Measurements from ENCODE around the gene SCAMP5. TPM values are rescaled to one million over a fixed set of nuclear protein-coding genes. Genes with fewer than 3 reads are reported as not detected.

Gene SCAMP5
- total and polyA plus RNA-seq, 2 of the 13 experiments (the other 11 are each of a cell fraction or from before 2014, with no cell fraction given) = 34.3 to 49.0 TPM

- TF ChIP-seq ATF4 (CRISPR knock-in tag; IDR thresholded peaks at IDR 0.05) = peak in 1 of 2 experiments; percentile 98; a peak in 2 of 4 replicates
- peak; percentile 57; the same call in 1 of the 2 replicates for TF ChIP-seq IKZF5 (CRISPR knock-in tag; IDR thresholded peaks at IDR 0.05)
- TF ChIP-seq ZZZ3 (CRISPR knock-in tag; IDR thresholded peaks at IDR 0.05; ENCODE audit: borderline replicate concordance) = peak; percentile 35; the same call in 1 of the 2 replicates
- peak; percentile 51; the same call in 1 of the 2 replicates for TF ChIP-seq PPARG (CRISPR knock-in tag; conservative IDR thresholded peaks at IDR 0.05)
- TF ChIP-seq CTCF (CRISPR knock-in tag; IDR thresholded peaks at IDR 0.05) = peak; percentile 91
- TF ChIP-seq TRAFD1 (CRISPR knock-in tag; IDR thresholded peaks at IDR 0.05; ENCODE audit: borderline replicate concordance) = no peak
- no peak for TF ChIP-seq TEAD2 (CRISPR knock-in tag; IDR thresholded peaks at IDR 0.05)
- no peak for TF ChIP-seq ZBTB44 (CRISPR knock-in tag; IDR thresholded peaks at IDR 0.05)
- TF ChIP-seq ZNF143 (CRISPR knock-in tag; IDR thresholded peaks at IDR 0.05) = 0 out of 2 replicates have a peak, but pooled peaks have one; percentile 19
- 0 out of 2 replicates have a peak, but pooled peaks have one; percentile 72 for TF ChIP-seq ZNF343 (CRISPR knock-in tag; IDR thresholded peaks at IDR 0.05)
- TF ChIP-seq PCBP1 (IDR thresholded peaks at IDR 0.05; ENCODE audit: borderline replicate concordance, low read depth, low read length) = no peak
- no peak for TF ChIP-seq HDAC1 (CRISPR knock-in tag; IDR thresholded peaks at IDR 0.05)
- no peak for TF ChIP-seq E2F1 (CRISPR knock-in tag; IDR thresholded peaks at IDR 0.05)
- peak; percentile 90; the same call in 1 of the 2 replicates for TF ChIP-seq ZNF510 (CRISPR knock-in tag; IDR thresholded peaks at IDR 0.05; ENCODE audit: low read depth)
- peak; percentile 66; the same call in 1 of the 2 replicates for TF ChIP-seq ZNF788 (CRISPR knock-in tag; IDR thresholded peaks at IDR 0.05; ENCODE audit: borderline replicate concordance)
- no peak for TF ChIP-seq ZNF660 (CRISPR knock-in tag; IDR thresholded peaks at IDR 0.05; ENCODE audit: borderline replicate concordance, low read depth)
- TF ChIP-seq DR1 (CRISPR knock-in tag; IDR thresholded peaks at IDR 0.05) = no peak; the same call in 1 of the 2 replicates
- no peak for TF ChIP-seq RBM22 (optimal IDR thresholded peaks at IDR 0.05; ENCODE audit: low read length)
- no peak for TF ChIP-seq AHR (CRISPR knock-in tag; IDR thresholded peaks at IDR 0.05)
- no peak for TF ChIP-seq POLR2AphosphoS2 (IDR thresholded peaks at IDR 0.05; ENCODE audit: low read depth, low read length)
Measured at GRCh38 chr15:75043509-75044257, 48.3 kb downstream of the SCAMP5 start (continued).

Data from HepG2 (cell line).